Gastroesophageal sphincter (tissue), 4 donors: Measurements from ENCODE around the gene SLC25A42. TPM values are rescaled to one million over a fixed set of nuclear protein-coding genes. Genes with fewer than 3 reads are reported as not detected.

Source experiments
- ATAC-seq: fragments of 150-250 bp; one replicate; pipeline ENCODE4 v1.9.1; 2016; ENCODE audit warnings: mild to moderate bottlenecking, moderate library complexity
- H3K27ac ChIP-seq, 4 donors: fragments of 200-600 bp; sonication (generic) in 3 of 4; 1 replicate in 3 of 4; 2 replicates in 1 of 4; pipeline ENCODE4 v1.5.1; 2016 to 2019
- H3K27me3 ChIP-seq: fragments of 200-600 bp; sonication (generic); one replicate; pipeline ENCODE4 v1.5.1; 2019
- H3K36me3 ChIP-seq, 2 donors: fragments of 200-600 bp; sonication (generic); one replicate each; pipeline ENCODE4 v1.5.1; 2019; ENCODE audit warnings: control low read depth in 1 of 2
- H3K4me1 ChIP-seq, 3 donors: fragments of 200-600 bp; sonication (generic); 1 replicate in 2 of 3; 2 replicates in 1 of 3; pipeline ENCODE4 v1.5.1; 2016 to 2019; ENCODE audit warnings: control low read depth in 2 of 3
- H3K4me3 ChIP-seq, 2 donors: fragments of 200-600 bp; sonication (generic); one replicate each; pipeline ENCODE4 v1.5.1; 2019; ENCODE audit warnings: mild to moderate bottlenecking in 1 of 2, moderate library complexity in 1 of 2
- H3K9me3 ChIP-seq, 3 donors: fragments of 200-600 bp; sonication (generic); one replicate each; pipeline ENCODE4 v1.5.1; 2017 to 2019; ENCODE audit warnings: control low read depth in 2 of 3
- EP300 ChIP-seq: sonication (generic); formaldehyde crosslinking; IDR thresholded peaks from one replicate; pipeline ENCODE4 v1.6.1; 2017; ENCODE audit warnings: antibody characterized with exemption, mild to moderate bottlenecking
- POLR2A ChIP-seq, 2 donors: fragments of 450-650 bp; IDR thresholded peaks; one replicate each; pipeline ENCODE4 v1.6.1; 2017; ENCODE audit warnings: antibody characterized with exemption in 2 of 2, mild to moderate bottlenecking in 2 of 2, moderate library complexity in 1 of 2
- POLR2AphosphoS5 ChIP-seq: sonication (generic); formaldehyde crosslinking; IDR thresholded peaks from one replicate; pipeline ENCODE4 v1.6.1; 2017; ENCODE audit warnings: antibody characterized with exemption
- WGBS, 2 donors: methylation state at CpG; one replicate each; pipeline ENCODE4 v1.1.5; 2018; ENCODE audit warnings: low coverage in 1 of 2; 5-methylcytosine and 5-hydroxymethylcytosine counted together
- total RNA-seq, 4 donors: library from RNA; depleted of rRNA; stranded (reverse); fragments of >200 nt; gene quantifications; one replicate each; pipeline ENCODE4 v1.1.0, GENCODE V29; 2016
- TF ChIP-seq, protein P1 (sequence below), 4 experiments: fragments of 200-600 bp in 2 of 4; fragments of 450-650 bp in 2 of 4; sonication (generic) in 1 of 4; IDR thresholded peaks; one replicate each; pipeline ENCODE4 v1.5.1; 2017 to 2019; ENCODE audit warnings: antibody characterized with exemption in 4 of 4, mild to moderate bottlenecking in 2 of 4, moderate library complexity in 2 of 4

SLC25A42 gene
- total RNA-seq, 4 donors from 2014 or later = 8.8 to 16.0 (median 12.9) TPM

DNA sequence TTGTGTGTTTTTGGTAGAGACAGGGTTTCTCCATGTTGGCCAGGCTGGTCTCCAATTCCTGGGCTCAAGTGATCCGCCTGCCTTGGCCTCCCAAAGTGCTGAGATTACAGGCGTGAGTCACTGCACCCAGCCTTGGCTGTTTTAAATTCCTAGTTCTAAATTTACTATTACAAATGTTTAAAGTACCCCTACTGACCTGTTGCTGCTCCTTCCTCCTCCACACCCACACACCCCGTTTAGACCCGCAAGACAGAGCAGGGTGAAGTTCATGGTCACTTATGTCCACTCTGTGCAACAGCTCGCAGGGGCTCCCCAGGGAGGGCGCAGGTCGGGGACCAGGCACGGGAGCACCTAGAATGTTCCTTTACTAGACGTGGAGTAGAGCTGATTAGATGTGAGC, 45.8 kb downstream of the SLC25A42 start:
- ATAC-seq = no peak
- Histone ChIP-seq H3K9me3 (no peaks in the 10 kb centered on the region), H3K4me3 (no peak overlapping the region), H3K4me1 (peaks cover 0 to 29% (median 3%) of the 10 kb centered on the region in 3 donors), H3K27me3 (peaks cover 10% of the 10 kb centered on the region), H3K36me3 (peaks cover 0 to 21% of the 10 kb centered on the region in 2 donors), H3K27ac (no peak overlapping the region)
- TF ChIP-seq POLR2AphosphoS5 (no peak), POLR2A (IDR thresholded peaks at IDR 0.05) (no peak), EP300 (no peak)
- TF ChIP-seq, protein P1, sequence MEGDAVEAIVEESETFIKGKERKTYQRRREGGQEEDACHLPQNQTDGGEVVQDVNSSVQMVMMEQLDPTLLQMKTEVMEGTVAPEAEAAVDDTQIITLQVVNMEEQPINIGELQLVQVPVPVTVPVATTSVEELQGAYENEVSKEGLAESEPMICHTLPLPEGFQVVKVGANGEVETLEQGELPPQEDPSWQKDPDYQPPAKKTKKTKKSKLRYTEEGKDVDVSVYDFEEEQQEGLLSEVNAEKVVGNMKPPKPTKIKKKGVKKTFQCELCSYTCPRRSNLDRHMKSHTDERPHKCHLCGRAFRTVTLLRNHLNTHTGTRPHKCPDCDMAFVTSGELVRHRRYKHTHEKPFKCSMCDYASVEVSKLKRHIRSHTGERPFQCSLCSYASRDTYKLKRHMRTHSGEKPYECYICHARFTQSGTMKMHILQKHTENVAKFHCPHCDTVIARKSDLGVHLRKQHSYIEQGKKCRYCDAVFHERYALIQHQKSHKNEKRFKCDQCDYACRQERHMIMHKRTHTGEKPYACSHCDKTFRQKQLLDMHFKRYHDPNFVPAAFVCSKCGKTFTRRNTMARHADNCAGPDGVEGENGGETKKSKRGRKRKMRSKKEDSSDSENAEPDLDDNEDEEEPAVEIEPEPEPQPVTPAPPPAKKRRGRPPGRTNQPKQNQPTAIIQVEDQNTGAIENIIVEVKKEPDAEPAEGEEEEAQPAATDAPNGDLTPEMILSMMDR (IDR thresholded peaks at IDR 0.05) = no peak
- WGBS, 2 donors = 53 to 86% methylated on average over 3 to 4 of the region's 9 CpGs

DNA sequence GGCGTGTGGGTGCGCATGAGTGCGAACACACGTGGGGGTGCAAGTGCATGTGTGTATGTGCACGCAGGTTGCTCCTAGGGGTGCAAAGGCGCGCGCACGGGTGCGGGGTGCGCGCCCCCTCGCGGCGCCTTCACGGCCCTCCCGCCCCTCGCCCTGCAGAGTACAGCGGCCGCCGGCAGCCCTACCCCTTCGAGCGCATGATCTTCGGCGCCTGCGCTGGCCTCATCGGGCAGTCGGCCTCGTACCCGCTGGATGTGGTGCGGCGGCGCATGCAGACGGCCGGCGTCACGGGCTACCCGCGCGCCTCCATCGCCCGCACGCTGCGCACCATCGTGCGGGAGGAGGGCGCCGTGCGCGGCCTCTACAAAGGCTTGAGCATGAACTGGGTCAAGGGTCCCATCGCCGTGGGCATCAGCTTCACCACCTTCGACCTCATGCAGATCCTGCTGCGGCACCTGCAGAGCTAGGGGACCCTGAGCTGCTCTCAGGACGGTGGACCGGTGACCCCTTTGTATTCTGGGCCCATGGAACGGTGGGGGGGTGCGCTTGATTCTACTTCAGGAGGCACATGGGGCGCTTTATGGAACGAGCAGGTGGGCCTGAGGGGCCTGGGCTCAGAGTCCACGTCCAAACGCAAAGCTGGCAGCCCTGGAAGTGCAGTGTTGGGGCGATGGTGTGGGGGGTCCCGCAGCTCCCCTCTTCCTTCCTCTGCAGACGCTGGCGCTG, 46.8 kb downstream of the SLC25A42 start:
- Histone ChIP-seq H3K4me1 (peaks cover 0 to 20% (median 3%) of the 10 kb centered on the region in 3 donors), H3K27me3 (peaks cover 14% of the 10 kb centered on the region), H3K4me3 (peak overlapping the region in 1 of 2 donors; percentile 12), H3K27ac (no peak overlapping the region), H3K9me3 (no peaks in the 10 kb centered on the region), H3K36me3 (peaks cover 0 to 21% of the 10 kb centered on the region in 2 donors)
- ATAC-seq = no peak
- TF ChIP-seq POLR2A (IDR thresholded peaks at IDR 0.05) (no peak), EP300 (no peak), POLR2AphosphoS5 (no peak)
- TF ChIP-seq, protein P1 (IDR thresholded peaks at IDR 0.05) = peak in 1 of 4 experiments; percentile 51
- 30 to 33% methylated on average over 1 to 12 of the region's 66 CpGs for WGBS, 2 donors

- Histone ChIP-seq H3K9me3 (no peaks in the 10 kb centered on the region), H3K4me3 (no peak overlapping the region), H3K36me3 (peaks cover 0 to 21% of the 10 kb centered on the region in 2 donors), H3K27me3 (peaks cover 14% of the 10 kb centered on the region), H3K4me1 (peaks cover 0 to 13% (median 3%) of the 10 kb centered on the region in 3 donors), H3K27ac (no peak overlapping the region)
- WGBS, 2 donors = 72% methylated on average over 3 of the region's 15 CpGs; no CpG with 5 or more reads in 1 of the 2 donors
- no peak for ATAC-seq
- TF ChIP-seq, protein P1 (IDR thresholded peaks at IDR 0.05) = no peak
- TF ChIP-seq POLR2A (IDR thresholded peaks at IDR 0.05) (no peak), POLR2AphosphoS5 (no peak), EP300 (no peak)
These were observed 47.5 kb downstream of the SLC25A42 start for GRCh38 chr19:19111136-19111835.

DNA sequence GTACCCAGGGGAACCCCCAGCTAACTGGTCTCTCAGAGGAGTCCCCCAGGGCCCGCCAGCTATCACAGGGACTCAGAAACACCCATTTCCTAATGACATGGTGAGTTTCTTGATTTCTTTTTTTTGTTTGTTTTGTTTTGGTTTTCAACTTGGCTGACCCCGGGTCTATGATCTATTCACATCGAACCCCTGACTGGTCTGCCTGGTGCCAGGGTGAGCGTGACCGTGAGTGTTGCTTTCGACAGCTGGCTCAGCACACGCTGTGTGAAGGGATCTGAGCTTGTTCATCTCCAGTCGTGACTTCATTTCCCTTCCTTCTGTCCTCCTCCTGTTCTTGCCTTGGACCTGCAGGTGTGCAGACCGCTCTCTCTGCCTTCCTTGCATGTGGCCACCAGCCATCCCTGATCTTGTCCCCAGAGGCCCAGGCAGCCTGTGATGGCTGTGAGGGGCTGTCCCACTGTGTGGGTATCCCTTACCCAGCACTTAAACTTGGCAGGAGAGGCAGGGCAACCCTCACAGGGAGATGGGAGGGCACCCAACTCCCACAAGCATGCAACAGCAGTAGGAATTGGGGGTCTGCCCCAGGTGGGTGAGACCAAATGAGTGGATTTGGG, 48.3 kb downstream of the SLC25A42 start:
- 51 to 83% methylated on average over 2 to 8 of the region's 9 CpGs for WGBS, 2 donors
- peaks cover 14% of the 10 kb centered on the region for H3K27me3 ChIP-seq
- H3K4me1 ChIP-seq = peaks cover 0 to 13% (median 3%) of the 10 kb centered on the region in 3 donors
- TF ChIP-seq EP300 (no peak), POLR2A (IDR thresholded peaks at IDR 0.05) (no peak), POLR2AphosphoS5 (no peak)
- TF ChIP-seq, protein P1 (IDR thresholded peaks at IDR 0.05) = no peak
- no peak overlapping the region for H3K27ac ChIP-seq
- no peaks in the 10 kb centered on the region for H3K9me3 ChIP-seq
- no peak for ATAC-seq
- H3K36me3 ChIP-seq = peaks cover 0 to 20% of the 10 kb centered on the region in 2 donors
- no peak overlapping the region for H3K4me3 ChIP-seq
